GM21423 (cell line): ENCODE results near the gene CENPP.

Experiments used
- ATAC-seq: cut with Tn5 transposase; IDR thresholded peaks from one replicate; pipeline ENCODE4 v1.9.1; 2021; ENCODE audit warnings: mild to moderate bottlenecking, moderate library complexity; ENCODE audit not compliant: unreplicated experiment

The CENPP gene

DNA sequence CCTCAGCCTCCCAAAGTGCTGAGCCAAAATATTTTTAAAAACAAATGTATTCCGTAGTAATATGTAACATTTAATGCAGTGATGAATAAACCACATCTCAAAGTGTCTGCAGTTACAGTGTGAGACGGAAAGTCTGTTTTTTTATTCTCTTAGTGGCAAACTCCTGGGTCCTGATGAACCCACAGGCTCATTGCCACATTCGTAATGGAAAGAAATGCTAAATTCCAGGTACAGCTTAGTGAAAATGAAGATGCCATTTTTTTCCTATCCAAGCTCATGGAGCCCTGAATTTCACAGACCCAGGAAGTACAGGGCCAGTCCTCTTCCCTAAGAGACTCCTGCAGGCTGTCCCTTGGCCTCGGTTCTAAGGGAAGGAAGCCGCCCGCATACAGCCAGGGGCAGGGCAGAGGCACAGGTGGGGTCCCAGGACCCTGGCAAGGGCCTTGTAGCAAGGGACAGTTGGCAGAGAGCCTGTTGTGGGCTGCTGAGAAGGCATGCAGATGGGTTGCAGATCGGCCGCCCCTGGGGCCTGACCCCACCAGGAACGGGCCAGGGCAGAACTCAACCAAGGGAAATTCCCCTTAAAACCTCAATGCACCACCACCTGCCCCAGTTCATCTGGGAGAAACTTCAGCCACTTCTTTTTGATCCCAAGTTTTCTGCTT, 308.0 kb downstream of the CENPP start:
- no peak for ATAC-seq

DNA sequence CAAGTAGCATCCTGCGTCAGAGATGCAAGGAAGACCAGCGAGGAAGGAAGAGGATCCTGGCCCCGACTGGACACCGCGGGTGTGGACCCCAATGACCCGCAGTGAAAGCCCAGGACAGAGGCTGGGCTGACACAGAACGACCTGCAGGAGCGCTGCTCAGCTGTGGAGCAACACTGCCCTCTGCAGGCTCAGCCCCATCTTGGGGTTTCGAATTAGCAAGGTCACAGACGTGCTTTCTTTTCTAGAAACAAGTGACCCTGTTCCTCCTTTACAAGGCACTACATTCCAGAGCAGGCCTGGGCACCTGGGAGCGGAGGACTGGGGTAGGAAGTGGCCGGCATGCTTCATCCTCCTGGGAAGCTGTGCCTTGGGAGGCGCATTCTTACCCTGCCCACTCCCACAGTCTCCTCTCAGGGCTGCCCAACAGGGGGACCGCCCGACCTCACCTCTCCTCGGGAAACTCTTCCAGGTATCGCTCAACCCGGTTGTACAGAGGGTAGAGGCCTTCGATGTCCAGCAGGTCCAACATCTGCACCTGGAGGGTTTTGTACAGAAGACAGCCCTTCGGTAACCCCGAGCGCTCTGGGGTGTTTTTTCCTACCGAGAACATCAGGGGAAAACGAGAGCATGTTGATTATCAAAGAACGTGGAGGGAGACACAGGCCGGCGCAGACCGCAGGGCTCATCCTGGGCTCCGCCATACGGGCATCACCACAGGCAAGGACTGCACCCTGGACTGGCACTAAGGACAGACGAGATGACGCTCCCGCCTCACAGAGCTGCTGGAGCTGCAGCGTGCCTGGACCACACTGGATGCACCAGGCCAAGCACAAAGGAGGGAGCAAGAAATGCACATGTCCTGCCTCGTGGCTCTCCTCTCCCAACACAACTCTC, 309.2 kb downstream of the CENPP start:
- ATAC-seq, result no peak

DNA sequence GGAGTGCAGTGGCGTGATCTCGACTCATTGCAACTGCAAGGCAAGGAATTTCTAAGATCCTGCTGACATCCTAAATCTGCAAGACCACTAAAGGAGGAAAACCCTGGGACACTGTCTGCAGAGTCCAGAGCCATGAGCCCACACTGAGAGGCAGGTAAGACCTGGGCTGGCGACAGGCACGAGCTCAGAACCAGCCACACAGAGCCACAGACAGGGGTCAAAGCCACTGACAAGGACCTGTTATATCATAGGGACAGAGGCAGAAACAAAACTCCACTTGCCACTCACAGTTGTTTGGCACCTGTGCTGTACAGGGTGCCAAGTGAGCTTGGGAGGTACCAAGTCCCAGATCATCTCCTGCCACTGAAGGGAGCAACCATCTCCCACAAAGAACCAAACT, 310.0 kb downstream of the CENPP start:
- ATAC-seq, result no peak

DNA sequence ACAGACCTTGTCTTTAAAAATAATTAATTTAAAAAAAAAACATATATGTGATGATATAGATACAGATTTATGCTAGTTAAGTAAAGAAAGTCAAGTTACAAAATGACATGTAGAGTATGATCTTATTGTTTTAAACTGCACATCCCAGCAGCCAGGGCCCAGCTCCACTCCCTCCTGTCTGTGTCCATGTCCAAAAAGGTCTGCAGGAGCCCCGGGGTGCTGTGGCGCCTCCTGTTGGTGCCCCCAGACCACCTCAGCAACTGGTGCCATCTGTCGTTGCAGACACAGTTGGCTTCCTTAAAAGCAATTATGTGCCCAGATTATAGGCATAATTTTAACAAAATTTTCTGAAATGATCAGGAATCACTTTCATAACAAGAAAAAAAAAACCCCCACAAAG, 310.9 kb downstream of the CENPP start:
- no peak for ATAC-seq

DNA sequence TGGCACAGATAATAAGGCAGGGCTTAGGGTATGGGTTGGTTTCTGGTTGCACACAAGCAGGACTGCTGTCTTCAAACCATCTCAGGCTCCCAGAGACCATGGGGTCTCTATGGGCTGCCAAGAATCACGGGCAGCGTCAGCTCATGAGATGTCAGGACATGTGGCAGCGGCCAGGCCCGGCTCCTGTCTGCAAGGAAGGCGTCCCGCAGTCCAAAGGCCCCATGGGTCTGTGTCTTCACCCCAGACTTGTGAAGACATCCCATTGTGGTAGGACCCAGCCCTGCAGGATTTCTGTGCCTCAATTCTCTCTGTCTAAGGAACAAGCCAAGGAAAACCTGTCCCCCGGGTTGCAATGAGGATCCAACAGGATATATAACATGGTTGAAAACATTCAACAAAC, 311.6 kb downstream of the CENPP start:
- no peak for ATAC-seq

DNA sequence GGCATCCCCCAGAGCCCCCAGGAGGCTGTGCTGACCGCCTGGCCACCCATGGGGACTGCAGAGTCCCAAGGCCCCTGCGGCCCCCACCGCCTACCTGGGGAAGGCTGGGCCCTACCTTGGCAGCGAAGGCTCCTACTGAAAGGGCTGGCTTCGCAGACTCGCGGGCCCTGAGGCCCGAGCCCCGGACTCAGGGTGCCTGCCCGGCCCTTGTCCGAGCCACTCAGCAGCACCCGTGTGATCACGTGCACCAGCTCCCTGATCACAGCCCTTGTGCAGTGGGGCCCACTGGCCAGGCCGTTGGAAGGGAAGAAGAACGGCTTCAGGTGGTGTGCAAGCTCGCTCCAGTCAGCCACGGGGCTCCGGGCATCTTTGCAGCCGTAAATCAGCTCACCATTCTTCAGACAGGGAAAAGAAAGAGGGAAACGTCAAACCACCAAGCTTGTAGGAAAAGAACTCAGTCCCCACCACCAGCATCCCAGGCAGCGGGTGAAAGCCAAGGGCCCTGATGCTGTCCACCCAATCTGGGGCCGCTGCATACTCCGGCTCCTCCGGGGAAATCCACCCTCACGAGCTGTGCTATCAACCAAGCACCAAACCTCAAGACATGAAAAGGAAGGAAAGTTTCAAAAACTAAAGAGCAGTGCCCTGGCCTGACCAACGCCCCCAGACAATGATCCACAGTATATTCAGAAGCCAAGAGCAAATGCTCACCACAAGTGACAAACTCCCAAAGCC, 312.3 kb downstream of the CENPP start:
- ATAC-seq, result no peak

DNA sequence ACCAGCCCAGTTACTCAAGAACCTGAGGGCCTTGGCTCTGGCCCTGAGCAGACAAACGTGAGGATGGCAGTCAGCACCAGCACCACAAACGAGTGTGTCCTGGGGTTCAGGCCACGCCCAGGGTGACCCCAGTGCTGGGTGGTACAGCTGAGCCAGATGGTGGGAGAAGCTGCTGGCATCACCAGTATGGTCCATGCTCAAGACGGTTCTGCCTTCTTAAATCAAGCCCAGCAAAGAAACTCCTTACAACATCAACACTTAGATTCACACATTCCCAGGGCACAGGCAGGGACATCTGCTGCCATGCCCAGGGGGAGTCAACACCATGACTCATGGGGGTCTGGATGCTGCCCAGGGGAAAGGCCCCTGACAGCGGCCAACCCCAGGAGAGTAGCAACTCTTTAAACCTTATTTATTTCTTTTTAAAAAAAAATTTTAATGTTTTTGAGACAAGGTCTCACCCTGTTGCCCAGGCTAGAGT, 312.9 kb downstream of the CENPP start:
- ATAC-seq, result no peak

DNA sequence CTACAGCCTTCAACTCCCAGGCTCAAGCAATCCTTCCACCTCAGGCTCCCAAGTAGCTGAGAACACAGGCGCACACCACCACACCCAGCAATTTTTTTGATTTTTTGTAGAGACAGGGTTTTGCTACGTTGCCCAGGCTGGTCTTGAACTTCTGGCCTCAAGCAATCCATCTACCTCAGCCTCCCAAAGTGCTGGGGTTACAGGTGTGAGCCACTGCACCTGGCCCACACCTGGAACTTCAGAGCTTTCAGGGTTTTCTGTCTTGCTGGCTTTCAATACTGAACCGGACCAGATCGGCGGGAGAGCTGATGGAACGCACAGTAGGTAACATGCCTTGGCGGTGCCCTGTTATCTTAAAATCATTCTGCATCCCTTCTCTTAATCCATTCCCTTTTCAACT, 313.4 kb downstream of the CENPP start:
- ATAC-seq, result no peak

DNA sequence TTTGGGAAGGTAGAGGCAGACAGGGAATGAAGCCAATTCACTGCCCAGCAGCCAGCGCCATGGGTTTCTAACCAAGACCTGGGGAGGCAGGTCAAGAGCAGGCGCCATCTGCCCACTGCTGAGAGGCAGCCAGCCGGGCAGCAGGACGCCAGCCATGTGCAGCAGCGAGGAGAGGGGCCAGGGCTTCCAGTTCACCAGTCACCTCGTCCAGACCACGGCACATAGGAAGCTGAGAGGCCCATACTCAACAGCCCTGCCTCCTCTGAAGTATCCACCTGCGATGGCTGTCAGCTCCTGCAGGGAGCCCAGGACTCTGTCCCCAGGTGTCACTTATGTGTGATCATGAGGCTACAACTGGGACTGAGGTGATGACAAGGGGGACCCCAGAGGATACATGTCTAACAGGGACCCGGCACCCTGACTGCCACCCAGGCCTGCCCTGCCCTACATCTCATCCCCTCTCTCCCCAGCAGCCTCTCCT, 314.1 kb downstream of the CENPP start:
- ATAC-seq, result no peak

DNA sequence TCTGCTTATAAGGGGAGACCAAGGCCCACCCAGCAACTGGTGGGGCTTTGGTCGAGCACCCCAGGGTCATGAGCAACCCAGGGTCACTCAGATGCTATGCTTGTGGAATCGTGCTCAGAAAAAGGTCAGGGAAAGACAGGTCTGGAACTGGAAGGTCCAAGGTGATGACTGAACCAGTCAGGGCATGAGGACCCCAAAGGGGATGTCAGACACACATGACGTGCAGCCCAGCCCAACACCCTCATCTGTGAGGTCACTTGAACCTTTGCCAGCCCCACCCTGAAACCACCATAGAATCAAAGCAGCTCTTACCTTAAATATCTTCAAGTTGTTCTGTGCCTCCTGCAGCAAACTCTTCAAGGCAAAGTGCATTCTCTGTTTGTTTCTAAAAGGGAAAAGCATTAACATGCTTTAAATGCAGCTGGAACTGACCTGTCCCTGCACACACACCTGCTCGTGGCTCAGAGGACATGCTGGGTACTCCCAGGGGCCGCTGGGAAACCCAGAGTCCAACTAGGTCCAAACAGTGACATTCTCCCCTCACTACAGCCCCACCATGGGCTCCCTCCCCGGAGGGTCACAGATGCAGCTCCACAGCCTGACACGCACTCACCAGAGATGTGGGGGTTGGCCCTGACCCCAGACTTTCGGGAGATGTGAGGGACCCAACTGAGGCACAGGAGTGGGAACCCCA, 314.8 kb downstream of the CENPP start:
- no peak for ATAC-seq

DNA sequence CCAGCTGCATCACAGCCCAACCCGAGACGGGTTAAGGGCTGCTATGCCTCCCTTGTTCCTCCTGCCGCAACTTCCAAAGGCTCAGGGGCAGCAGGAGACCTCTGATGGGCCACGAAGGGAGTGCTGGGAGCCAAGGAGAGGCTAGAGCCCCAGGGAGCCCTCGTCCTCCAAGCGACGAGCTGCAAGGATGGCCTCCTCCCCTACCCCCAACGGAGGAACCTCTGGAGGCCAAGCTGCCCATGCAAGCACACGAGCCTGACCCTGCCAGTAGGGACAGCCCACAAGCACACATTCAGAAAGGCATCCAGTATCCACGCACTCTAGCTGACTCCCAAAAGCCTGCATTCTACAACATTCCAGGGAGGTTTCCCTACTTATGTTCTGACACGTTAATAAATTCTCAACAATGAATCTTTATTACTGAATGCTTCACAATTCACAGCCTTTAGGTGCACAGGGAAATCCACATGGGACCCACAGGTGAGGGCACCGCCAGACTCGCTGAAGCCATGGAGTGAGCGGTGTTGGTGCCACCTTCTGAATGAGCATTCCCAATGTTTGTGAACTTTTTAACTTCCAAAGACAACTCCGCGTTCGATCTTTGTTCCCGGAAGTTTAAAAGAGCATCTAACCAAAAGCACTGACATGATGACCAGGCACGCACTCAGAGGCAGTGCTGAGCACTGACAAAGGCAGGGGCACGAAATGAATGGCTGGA, 315.5 kb downstream of the CENPP start:
- ATAC-seq, result no peak

DNA sequence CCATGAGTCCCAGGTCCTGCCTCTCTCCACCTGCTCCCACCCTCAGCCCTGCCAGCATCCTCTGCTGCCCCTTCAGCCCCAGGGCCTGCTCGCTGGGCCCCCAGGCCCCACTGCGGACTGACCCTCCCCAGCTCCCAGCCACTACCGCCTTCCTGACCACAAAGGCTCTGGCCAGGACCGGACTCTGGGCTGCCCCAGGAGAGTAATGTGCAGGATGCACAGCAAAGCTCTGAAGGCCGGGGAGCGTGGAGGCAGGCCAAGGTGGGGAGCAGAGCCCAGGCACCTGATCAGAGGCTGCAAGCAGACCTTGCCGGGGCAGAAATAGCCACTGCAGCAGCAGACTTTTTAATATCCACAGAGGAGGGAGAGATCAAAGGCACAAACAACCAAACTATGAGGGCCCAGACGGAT, 316.3 kb downstream of the CENPP start:
- no peak for ATAC-seq

DNA sequence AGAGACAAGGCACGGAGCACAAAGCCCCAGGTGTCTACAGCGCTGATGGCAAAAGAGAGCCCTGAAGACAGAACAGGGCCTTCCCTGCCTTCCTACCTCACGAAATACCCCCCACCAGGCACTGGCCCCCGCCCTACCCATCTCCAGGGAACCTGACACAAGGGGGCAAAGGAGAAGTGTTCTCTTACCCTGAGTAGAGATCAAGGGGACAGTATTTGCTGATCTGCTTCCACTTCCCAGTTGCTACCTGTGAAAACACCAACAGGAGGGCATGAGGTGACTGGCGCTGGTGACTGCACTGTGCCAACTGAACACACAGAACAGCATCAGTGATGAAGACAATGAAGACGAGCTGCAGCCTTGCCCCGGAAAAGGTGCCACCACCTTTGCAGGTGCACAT, 316.8 kb downstream of the CENPP start:
- no peak for ATAC-seq

DNA sequence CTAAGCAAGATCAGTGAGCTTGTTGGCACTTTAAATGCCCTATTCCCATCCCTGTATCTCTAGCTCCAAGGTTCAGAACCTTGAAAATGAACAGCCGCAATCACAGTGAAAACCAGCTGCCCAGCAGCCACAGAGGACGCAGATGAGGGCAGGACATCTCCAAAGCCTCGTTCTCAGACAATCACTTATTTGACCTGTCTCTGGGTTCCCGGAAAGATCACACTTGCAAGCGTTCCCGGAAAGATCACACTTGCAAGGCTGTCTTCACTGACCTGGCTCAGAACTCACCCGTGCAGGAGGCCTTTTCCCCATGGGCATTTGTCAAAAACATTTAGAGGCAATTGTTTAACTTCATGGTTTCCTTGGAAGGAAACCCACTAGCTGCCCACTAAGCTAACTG, 318.5 kb downstream of the CENPP start:
- no peak for ATAC-seq

DNA sequence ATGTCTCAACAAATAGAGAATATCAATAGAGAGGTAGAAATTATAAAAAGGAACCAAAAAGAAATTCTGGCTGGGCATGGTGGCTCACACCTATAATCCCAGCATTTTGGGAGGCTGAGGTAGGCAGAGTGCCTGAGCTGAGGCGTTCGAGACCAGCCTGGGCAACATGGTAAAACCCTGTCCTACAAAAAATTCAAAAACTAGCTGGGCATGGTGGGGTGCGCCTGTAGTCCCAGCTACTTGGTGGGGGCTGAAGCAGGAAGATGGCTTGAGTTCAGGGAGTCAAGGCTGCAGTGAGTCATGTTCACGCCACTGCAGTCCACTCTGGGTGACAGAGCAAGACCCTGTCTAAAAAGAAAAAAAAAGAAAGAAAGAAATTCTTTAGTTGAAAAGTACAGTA, 319.3 kb downstream of the CENPP start:
- no peak for ATAC-seq

DNA sequence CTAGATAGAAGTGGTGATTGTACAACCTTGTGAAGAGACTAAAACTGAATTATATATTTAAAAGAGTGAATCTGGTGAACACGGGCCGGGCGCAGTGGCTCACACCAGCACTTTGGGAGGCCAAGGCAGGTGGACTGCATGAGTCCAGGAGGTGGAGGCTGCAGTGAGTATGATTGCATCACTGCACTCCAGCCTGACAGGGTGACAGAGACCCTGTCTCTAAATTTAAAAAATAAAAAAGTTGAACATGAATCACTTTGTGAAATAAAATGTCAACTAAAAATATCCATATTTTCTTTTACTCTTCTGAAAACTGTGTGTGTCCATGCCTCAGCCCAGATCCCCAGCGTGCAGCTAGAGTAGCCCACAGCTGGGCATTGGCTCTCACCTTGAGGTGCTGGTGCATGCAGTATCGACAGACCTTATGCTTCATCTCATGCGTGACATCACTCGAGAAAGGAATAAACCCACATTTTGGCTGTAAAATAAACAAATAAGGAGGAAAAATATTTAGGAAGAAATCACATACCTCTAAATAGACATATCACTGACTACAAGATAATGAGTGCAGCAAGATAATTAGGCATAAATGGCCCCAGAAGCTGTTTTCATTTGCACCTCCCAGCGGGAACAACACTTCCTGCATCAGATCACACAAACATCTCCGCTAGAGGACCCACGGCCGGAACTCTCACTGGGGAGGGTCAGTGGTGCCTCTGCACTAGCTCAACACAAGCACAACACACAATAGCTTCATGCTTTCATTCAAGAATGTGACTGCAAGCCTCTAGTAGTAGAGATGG, 322.1 kb downstream of the CENPP start:
- no peak for ATAC-seq

DNA sequence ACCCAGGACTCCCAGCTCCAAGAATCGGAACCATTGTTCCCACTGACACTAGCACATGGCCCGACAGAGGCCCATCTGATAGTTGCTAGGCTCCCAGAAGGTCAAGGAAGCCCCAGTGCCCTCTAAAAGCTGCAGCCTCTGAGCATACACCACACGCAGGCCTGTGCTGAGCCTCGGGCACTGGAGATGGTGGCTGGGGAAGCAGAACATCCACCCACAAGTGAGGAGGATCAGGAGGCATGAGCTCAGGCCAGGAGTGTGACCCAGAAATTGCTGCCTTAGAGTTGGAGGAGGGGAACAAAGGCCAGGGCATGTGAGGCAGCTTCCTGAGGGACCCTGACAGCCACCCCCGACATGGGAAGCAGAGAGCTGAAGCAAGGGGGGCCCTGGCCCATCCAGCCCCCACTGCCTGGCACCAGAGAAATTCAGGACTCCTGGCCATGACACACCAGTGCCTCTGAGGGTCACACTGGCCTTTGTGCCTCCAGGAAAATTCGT, 322.8 kb downstream of the CENPP start:
- ATAC-seq, result no peak

DNA sequence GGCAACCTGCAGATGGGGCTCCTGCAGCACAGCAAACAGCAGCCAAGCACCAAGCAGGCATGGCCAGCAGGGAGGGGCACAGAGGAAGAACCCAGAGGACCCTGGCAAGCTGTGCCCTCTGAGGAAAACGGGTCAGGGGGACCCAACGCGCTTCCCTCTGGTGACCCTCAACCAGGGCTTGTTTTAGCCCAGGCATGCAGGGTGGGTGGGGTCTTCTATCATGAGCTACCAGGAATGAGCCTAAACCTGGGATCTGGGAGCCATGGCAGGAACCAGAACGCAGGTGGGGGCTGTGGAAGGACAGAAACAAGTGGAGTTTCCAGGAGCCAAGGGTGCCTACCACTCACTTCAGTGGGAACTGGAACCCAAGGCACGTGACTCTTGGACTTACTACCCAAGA, 323.3 kb downstream of the CENPP start:
- ATAC-seq, result no peak

DNA sequence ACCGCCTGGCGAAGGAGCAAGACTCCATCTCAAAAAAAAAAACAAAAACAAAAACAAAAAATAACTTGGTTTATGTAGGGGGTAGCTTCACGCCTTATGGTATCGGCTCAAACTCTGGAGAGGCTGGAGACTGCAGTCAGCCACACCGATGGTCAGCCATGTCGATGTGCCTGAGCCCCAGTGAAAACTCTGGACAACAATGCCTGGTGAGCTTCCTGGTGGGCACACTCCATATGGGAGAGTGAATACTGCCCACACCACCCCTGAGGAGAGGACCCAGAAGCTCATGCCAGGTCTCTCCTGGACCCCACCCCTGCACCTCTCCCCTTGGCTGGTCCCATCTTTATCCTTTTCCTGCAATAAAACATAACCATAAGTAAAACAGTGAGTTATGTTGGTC, 324.5 kb downstream of the CENPP start:
- ATAC-seq, result no peak
